Transverse colon (tissue), 4 donors: ENCODE data around the gene CACNA2D4.

Experiments
- POLR2A ChIP-seq: fragments of 450-650 bp; IDR thresholded peaks from one replicate; pipeline ENCODE4 v1.6.1; 2016; ENCODE audit warnings: antibody characterized with exemption, mild to moderate bottlenecking, moderate library complexity
- POLR2AphosphoS5 ChIP-seq, 3 donors: sonication (generic); formaldehyde crosslinking; IDR thresholded peaks; one replicate each; pipeline ENCODE4 v1.6.1; 2016; ENCODE audit warnings: antibody characterized with exemption in 3 of 3
- TF ChIP-seq, protein P1 (sequence below), 5 experiments: fragments of 200-600 bp in 3 of 5; fragments of 450-650 bp in 2 of 5; sonication (generic) in 3 of 5; IDR thresholded peaks; 1 replicate in 2 of 5; 2 replicates in 3 of 5; pipeline ENCODE4 v1.5.1; 2016 to 2017; ENCODE audit warnings: antibody characterized with exemption in 5 of 5, inconsistent platforms in 3 of 5, mild to moderate bottlenecking in 2 of 5, moderate library complexity in 1 of 5

DNA sequence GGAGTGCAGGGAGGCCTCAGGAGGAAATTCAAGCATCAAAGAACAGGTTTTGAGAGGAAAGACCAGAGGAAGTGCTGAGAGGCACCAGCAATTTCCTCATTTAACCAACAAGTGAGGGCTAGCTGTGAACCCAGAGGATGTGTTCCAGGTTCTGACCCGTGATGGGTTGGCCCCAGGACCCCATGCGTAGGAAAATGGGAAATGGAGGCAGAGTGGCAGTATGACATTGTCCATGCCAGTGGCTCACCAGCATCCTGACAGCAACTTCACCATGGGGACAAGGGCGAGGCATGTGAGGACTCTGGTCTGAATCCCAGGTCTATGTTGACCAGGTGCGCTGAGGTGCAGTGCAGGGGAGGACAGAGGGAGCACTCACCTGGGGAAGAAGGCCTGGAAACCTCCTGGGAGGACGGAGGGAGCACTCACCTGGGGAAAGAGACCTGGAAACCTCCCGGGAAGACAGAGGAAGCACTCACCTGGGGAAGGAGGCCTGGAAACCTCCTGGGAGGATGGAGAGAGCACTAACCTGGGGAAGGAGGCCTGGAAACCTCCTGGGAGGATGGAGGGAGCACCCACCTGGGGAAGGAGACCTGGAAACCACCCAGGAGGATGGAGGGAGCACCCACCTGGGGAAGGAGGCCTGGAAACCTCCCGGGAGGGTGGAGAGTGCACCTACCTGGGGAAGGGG, 6.7 kb upstream of the CACNA2D4 start:
- TF ChIP-seq, protein P1, sequence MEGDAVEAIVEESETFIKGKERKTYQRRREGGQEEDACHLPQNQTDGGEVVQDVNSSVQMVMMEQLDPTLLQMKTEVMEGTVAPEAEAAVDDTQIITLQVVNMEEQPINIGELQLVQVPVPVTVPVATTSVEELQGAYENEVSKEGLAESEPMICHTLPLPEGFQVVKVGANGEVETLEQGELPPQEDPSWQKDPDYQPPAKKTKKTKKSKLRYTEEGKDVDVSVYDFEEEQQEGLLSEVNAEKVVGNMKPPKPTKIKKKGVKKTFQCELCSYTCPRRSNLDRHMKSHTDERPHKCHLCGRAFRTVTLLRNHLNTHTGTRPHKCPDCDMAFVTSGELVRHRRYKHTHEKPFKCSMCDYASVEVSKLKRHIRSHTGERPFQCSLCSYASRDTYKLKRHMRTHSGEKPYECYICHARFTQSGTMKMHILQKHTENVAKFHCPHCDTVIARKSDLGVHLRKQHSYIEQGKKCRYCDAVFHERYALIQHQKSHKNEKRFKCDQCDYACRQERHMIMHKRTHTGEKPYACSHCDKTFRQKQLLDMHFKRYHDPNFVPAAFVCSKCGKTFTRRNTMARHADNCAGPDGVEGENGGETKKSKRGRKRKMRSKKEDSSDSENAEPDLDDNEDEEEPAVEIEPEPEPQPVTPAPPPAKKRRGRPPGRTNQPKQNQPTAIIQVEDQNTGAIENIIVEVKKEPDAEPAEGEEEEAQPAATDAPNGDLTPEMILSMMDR (IDR thresholded peaks at IDR 0.05), result no peak
- no peak for TF ChIP-seq POLR2AphosphoS5 (IDR thresholded peaks at IDR 0.05)
- no peak for TF ChIP-seq POLR2A
